HG03066 (cell line): ENCODE data around the gene ZBTB47.

Experiments used
- ATAC-seq: cut with Tn5 transposase; IDR thresholded peaks from one replicate; pipeline ENCODE4 v1.9.1; 2021; ENCODE audit warnings: low read depth; ENCODE audit not compliant: unreplicated experiment

The ZBTB47 gene

GRCh38 chr3:42682301-42683070, 29.0 kb downstream of the ZBTB47 start:
- ATAC-seq = no peak

GRCh38 chr3:42683875-42684598, 30.5 kb downstream of the ZBTB47 start:
- no peak for ATAC-seq

- ATAC-seq = no peak
These were observed 31.3 kb downstream of the ZBTB47 start for GRCh38 chr3:42684632-42685362.

- ATAC-seq = no peak
These were observed 31.9 kb downstream of the ZBTB47 start, which contains the start of gene KLHL40 for GRCh38 chr3:42685363-42685881. Gene KLHL40, plus strand, starts transcription at chr3:42685537. Its CDS starts 82 bp downstream, at chr3:42685619.

GRCh38 chr3:42685891-42686820, 32.7 kb downstream of the ZBTB47 start:
- no peak for ATAC-seq

GRCh38 chr3:42686832-42687650, 33.5 kb downstream of the ZBTB47 start:
- no peak for ATAC-seq

GRCh38 chr3:42688016-42688415, 34.5 kb downstream of the ZBTB47 start:
- ATAC-seq = no peak

- ATAC-seq = no peak
These were observed 35.3 kb downstream of the ZBTB47 start for GRCh38 chr3:42688487-42689420.

GRCh38 chr3:42689421-42690014, 36.0 kb downstream of the ZBTB47 start:
- ATAC-seq = no peak

GRCh38 chr3:42690191-42690590, 36.7 kb downstream of the ZBTB47 start:
- ATAC-seq = no peak

GRCh38 chr3:42690766-42691680, 37.5 kb downstream of the ZBTB47 start:
- ATAC-seq = no peak

GRCh38 chr3:42691816-42692666, 38.5 kb downstream of the ZBTB47 start:
- ATAC-seq = no peak

- ATAC-seq = no peak
These were observed 39.4 kb downstream of the ZBTB47 start for GRCh38 chr3:42692667-42693529.

GRCh38 chr3:42693530-42693930, 40.0 kb downstream of the ZBTB47 start:
- ATAC-seq = no peak

GRCh38 chr3:42694366-42694765, 40.9 kb downstream of the ZBTB47 start:
- no peak for ATAC-seq
